H1 (cell line): ENCODE data around the gene SRPK3. TPM values are rescaled to one million over a fixed set of nuclear protein-coding genes. Genes with fewer than 3 reads are reported as not detected.
"Not testable (repeated sequence)": the region's sequence is repeated elsewhere in the genome, so short reads cannot be mapped to it uniquely, and the experiment has no call there.

Experiments
- CTCF ChIA-PET: fragments of 300-600 bp; sonication (Branson Sonifier 250); formaldehyde crosslinking; loops from one replicate; lab custom pipeline; 2021; ENCODE audit not compliant: partially characterized antibody; lab: Charles Lee
- POLR2A ChIA-PET: fragments of 300-600 bp; sonication (Branson Sonifier 250); formaldehyde crosslinking; loops from one replicate; lab custom pipeline; 2021; ENCODE audit warnings: inconsistent platforms; ENCODE audit not compliant: partially characterized antibody; lab: Charles Lee
- DNase-seq, 2 experiments: peaks; one replicate each; pipeline versions ENCODE4 v3.0.0 to v3.0.0-alpha.2; 2010 to 2022; ENCODE audit warnings: low spot score in 2 of 2, low read depth in 1 of 2, mixed read lengths in 1 of 2
- FAIRE-seq: peaks from 2 replicates; lab custom pipeline; 2011; peaks lifted over from hg19 to GRCh38; lab: Jason Lieb, UNC
- H2AFZ ChIP-seq: 2 replicates; pipeline ENCODE4 v1.8.1; 2012; ENCODE audit warnings: low read length, inconsistent platforms
- H2AK5ac ChIP-seq: 2 replicates; pipeline ENCODE4 v1.6.1; 2013; ENCODE audit warnings: low read depth, low read length
- H2BK120ac ChIP-seq: replicated peaks from 2 replicates; pipeline ENCODE3; 2013; ENCODE audit warnings: low read depth, low read length, inconsistent platforms
- H2BK12ac ChIP-seq: 2 replicates; pipeline ENCODE4 v1.6.1; 2013; ENCODE audit warnings: low read depth, low read length
- H2BK15ac ChIP-seq: 2 replicates; pipeline ENCODE4 v1.6.1; 2013; ENCODE audit warnings: low read length
- H2BK20ac ChIP-seq: 2 replicates; pipeline ENCODE4 v1.6.1; 2013; ENCODE audit warnings: low read length
- H2BK5ac ChIP-seq: 2 replicates; pipeline ENCODE4 v1.6.1; 2013; ENCODE audit warnings: low read depth, low read length
- H3K14ac ChIP-seq: 2 replicates; pipeline ENCODE4 v1.6.1; 2013; ENCODE audit warnings: inconsistent platforms; ENCODE audit not compliant: insufficient read length
- H3K18ac ChIP-seq: 2 replicates; pipeline ENCODE4 v1.6.1; 2013; ENCODE audit warnings: low read length; ENCODE audit errors: extremely low read depth
- H3K23ac ChIP-seq: 2 replicates; pipeline ENCODE4 v1.6.1; 2013; ENCODE audit warnings: inconsistent platforms; ENCODE audit not compliant: insufficient read length
- H3K23me2 ChIP-seq: 2 replicates; pipeline ENCODE4 v1.6.1; 2013; ENCODE audit warnings: low read depth, low read length
- H3K27ac ChIP-seq: 2 replicates; pipeline ENCODE4 v1.6.1; 2011; ENCODE audit warnings: low read depth, low read length, inconsistent platforms
- H3K27me3 ChIP-seq, 4 experiments: replicated peaks in 1 of 4; 1 replicate in 1 of 4; 2 replicates in 3 of 4; pipeline versions ENCODE4 v1.6.1 to v1.8.1; 2011 to 2013; ENCODE audit warnings: low read length in 3 of 4, mild to moderate bottlenecking in 3 of 4, inconsistent platforms in 2 of 4, mixed read lengths in 2 of 4, moderate library complexity in 1 of 4; ENCODE audit not compliant: control insufficient read depth in 3 of 4, insufficient read depth in 3 of 4; ENCODE audit errors: extremely low read depth in 1 of 4
- H3K36me3 ChIP-seq, 4 experiments: 2 replicates each; pipeline versions ENCODE4 v1.6.1 to v1.8.1; 2011 to 2013; ENCODE audit warnings: mild to moderate bottlenecking in 4 of 4, low read length in 3 of 4, moderate library complexity in 2 of 4, control low read depth in 1 of 4, inconsistent platforms in 1 of 4; ENCODE audit not compliant: insufficient read depth in 4 of 4, control insufficient read depth in 2 of 4
- H3K4ac ChIP-seq: replicated peaks from 2 replicates; pipeline ENCODE3; 2013; ENCODE audit warnings: low read length, low read depth, mixed read lengths, inconsistent platforms; ENCODE audit not compliant: insufficient read length
- H3K4me1 ChIP-seq, 4 experiments: replicated peaks in 1 of 4; 1 replicate in 1 of 4; 2 replicates in 3 of 4; pipeline versions ENCODE4 v1.6.1 to v1.8.1; 2011 to 2013; ENCODE audit warnings: low read length in 3 of 4, inconsistent platforms in 2 of 4, mixed read lengths in 1 of 4; ENCODE audit not compliant: insufficient read depth in 4 of 4, control insufficient read depth in 3 of 4
- H3K4me2 ChIP-seq, 2 experiments: 2 replicates each; pipeline versions ENCODE4 v1.6.1 to v1.8.1; 2011 to 2013; ENCODE audit warnings: low read depth in 2 of 2, low read length in 2 of 2, control low read depth in 1 of 2, inconsistent platforms in 1 of 2, mild to moderate bottlenecking in 1 of 2; ENCODE audit not compliant: insufficient read depth in 1 of 2
- H3K4me3 ChIP-seq, 4 experiments: fragments of 200-600, 300-600 bp in 1 of 4; sonication (generic), shearing (Covaris generic), sonication (Bioruptor Twin) in 1 of 4; 2 replicates each; pipeline versions ENCODE4 v1.5.1 to v1.8.1; 2011 to 2016; ENCODE audit warnings: low read length in 4 of 4, low read depth in 3 of 4, control low read depth in 2 of 4, inconsistent platforms in 2 of 4, mild to moderate bottlenecking in 2 of 4, mixed read lengths in 1 of 4, moderate library complexity in 1 of 4; ENCODE audit not compliant: insufficient read depth in 2 of 4; ENCODE audit errors: extremely low read depth in 1 of 4
- H3K56ac ChIP-seq: replicated peaks from 2 replicates; pipeline ENCODE3; 2013; ENCODE audit warnings: low read depth, mild to moderate bottlenecking, mixed read lengths, low read length, inconsistent platforms; ENCODE audit not compliant: insufficient read length
- H3K79me1 ChIP-seq: 2 replicates; pipeline ENCODE4 v1.6.1; 2013; ENCODE audit warnings: low read depth, low read length, control low read depth
- H3K79me2 ChIP-seq, 2 experiments: 2 replicates each; pipeline versions ENCODE4 v1.6.1 to v1.8.1; 2012 to 2013; ENCODE audit warnings: low read length in 2 of 2, mild to moderate bottlenecking in 2 of 2, inconsistent platforms in 1 of 2; ENCODE audit not compliant: insufficient read depth in 2 of 2, control insufficient read depth in 1 of 2
- H3K9ac ChIP-seq, 4 experiments: replicated peaks in 1 of 4; 1 replicate in 1 of 4; 2 replicates in 3 of 4; pipeline versions ENCODE4 v1.6.1 to v1.8.1; 2011 to 2013; ENCODE audit warnings: low read depth in 3 of 4, low read length in 3 of 4, control low read depth in 2 of 4, mild to moderate bottlenecking in 2 of 4, moderate library complexity in 2 of 4, inconsistent platforms in 1 of 4; ENCODE audit errors: extremely low read depth in 1 of 4
- H3K9me3 ChIP-seq, 2 experiments: 2 replicates each; pipeline versions ENCODE4 v1.6.1 to v1.8.1; 2012 to 2013; ENCODE audit warnings: mild to moderate bottlenecking in 2 of 2, moderate library complexity in 2 of 2, control low read depth in 1 of 2, inconsistent platforms in 1 of 2, low read depth in 1 of 2, low read length in 1 of 2, mixed read lengths in 1 of 2; ENCODE audit not compliant: insufficient read depth in 2 of 2
- H4K20me1 ChIP-seq, 2 experiments: replicated peaks in 1 of 2; 2 replicates each; pipeline versions ENCODE3 to v1.8.1; 2011 to 2013; ENCODE audit warnings: inconsistent platforms in 2 of 2, low read length in 2 of 2, mild to moderate bottlenecking in 1 of 2; ENCODE audit not compliant: insufficient read depth in 2 of 2, control insufficient read depth in 1 of 2
- H4K5ac ChIP-seq: 2 replicates; pipeline ENCODE4 v1.6.1; 2013; ENCODE audit warnings: low read length, low read depth, mixed read lengths, inconsistent platforms; ENCODE audit not compliant: insufficient read length
- H4K8ac ChIP-seq: 2 replicates; pipeline ENCODE4 v1.8.0; 2013; ENCODE audit warnings: mild to moderate bottlenecking, moderate library complexity, low read length, inconsistent platforms; ENCODE audit not compliant: insufficient read depth; ENCODE audit errors: extremely low read depth
- H4K91ac ChIP-seq: replicated peaks from 2 replicates; pipeline ENCODE3; 2013; ENCODE audit warnings: low read length, mixed read lengths, inconsistent platforms; ENCODE audit not compliant: insufficient read length
- WGBS, 2 experiments: shearing (Covaris generic) in 1 of 2; methylation state at CpG; one replicate each; pipeline versions ENCODE4 v1.1.6 to v1.1.7; 2013 to 2015; ENCODE audit warnings: low lambda C conversion rate in 2 of 2, mixed read lengths in 2 of 2, inconsistent platforms in 1 of 2, low coverage in 1 of 2, missing lambda C conversion rate in 1 of 2; ENCODE audit not compliant: insufficient replicate concordance in 2 of 2, insufficient coverage in 1 of 2, insufficient read length in 1 of 2; ENCODE audit errors: extremely low coverage in 1 of 2, missing lambda C conversion rate in 1 of 2; 5-methylcytosine and 5-hydroxymethylcytosine counted together
- polyA plus RNA-seq, 7 experiments: library from polyadenylated mRNA; depleted of rRNA in 3 of 7; stranded (reverse) in 5 of 7; unstranded in 2 of 7; fragments of >200 nt in 5 of 7; fragments of 200-250 nt in 2 of 7; gene quantifications; 1 replicate in 5 of 7; 2 replicates in 1 of 7; 4 replicates in 1 of 7; pipeline versions ENCODE4 v1.2.1 to v1.2.3, GENCODE V29; 2011 to 2013; ENCODE audit warnings: missing spikeins in 2 of 7, mixed read lengths in 2 of 7
- total RNA-seq: library from RNA; stranded (reverse); fragmentation: NEBNext Ultra II Directional; extraction: Animal tissue kit (Norgen Biotek cat#: 25700); gene quantifications from 2 replicates; pipeline ENCODE4 v1.2.1, GENCODE V29; 2021

Gene SRPK3
- total and polyA plus RNA-seq, 2 of the 8 experiments (the other 6 are each of a cell fraction or from before 2014, with no cell fraction given) = not detected

- not testable (repeated sequence) for H3K56ac ChIP-seq, H3K9me3 ChIP-seq, H3K27ac ChIP-seq, H2BK120ac ChIP-seq, H3K4ac ChIP-seq, H4K91ac ChIP-seq, H3K18ac ChIP-seq, H3K36me3 ChIP-seq, H3K9ac ChIP-seq, H3K79me1 ChIP-seq, H2AK5ac ChIP-seq, H3K23ac ChIP-seq, H2AFZ ChIP-seq, H2BK20ac ChIP-seq, H4K8ac ChIP-seq, H4K20me1 ChIP-seq, H3K27me3 ChIP-seq, H2BK12ac ChIP-seq, H2BK15ac ChIP-seq, H3K4me1 ChIP-seq, DNase-seq, H3K23me2 ChIP-seq, H4K5ac ChIP-seq, H3K79me2 ChIP-seq, FAIRE-seq, H2BK5ac ChIP-seq, H3K14ac ChIP-seq
- WGBS, 2 experiments = 100% methylated on average over 1 of the region's 12 CpGs; no CpG with 5 or more reads in 1 of the 2 experiments
- H3K4me3 ChIP-seq = peak overlapping the region in 1 of 4 experiments; percentile 60; a peak in 1 of 8 replicates
- ChIA-PET POLR2A (interaction anchor here (0.6 kb wide), 1 partner anchor 16 kb away, joined by 3 read pairs; no protein-coding TSS in a partner anchor), CTCF (interaction anchor here (0.9 to 1.6 kb wide), 3 partner anchors 10 to 18 kb away, joined by 3 to 4 read pairs (median 4); no protein-coding TSS in a partner anchor)
- H3K4me2 ChIP-seq = peak overlapping the region in 1 of 2 experiments; percentile 60; a peak in 2 of 4 replicates
These were observed 35.8 kb upstream of the SRPK3 start for GRCh38 chrX:153745067-153745433.
